CMK (cell line): ENCODE data around the gene TIMP3.

Experiments
- DNase-seq: peaks from one replicate; pipeline ENCODE4 v3.0.0-alpha.2; 2010; ENCODE audit warnings: low read depth

TIMP3 gene

GRCh38 chr22:32882774-32883530, 81.4 kb downstream of the TIMP3 start:
- DNase-seq = no peak

- peak; percentile 92 for DNase-seq
These were observed 85.9 kb downstream of the TIMP3 start for GRCh38 chr22:32887324-32887980.

- no peak for DNase-seq
These were observed 87.5 kb downstream of the TIMP3 start for GRCh38 chr22:32888976-32889375.

DNA sequence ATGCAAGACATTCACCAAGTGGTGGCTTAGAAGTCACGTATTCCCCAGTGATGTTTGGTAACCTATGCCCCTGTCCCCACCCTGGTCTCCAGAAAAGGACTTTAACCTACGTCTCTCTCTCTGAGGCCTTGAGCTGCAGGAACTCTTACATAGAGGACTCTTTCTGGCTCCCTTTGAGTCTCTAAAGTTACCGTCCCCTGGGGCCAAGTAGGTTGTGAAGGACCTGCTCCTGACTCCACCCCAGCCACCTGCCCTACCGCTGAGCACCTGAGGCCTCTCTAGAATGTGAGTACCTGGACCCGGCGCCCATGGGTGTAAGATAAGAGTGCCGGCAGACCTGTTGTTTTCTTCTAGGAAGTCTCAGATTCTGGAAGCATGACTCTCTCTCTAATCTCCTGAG, 95.4 kb downstream of the TIMP3 start:
- no peak for DNase-seq

- no peak for DNase-seq
These were observed 95.9 kb downstream of the TIMP3 start for GRCh38 chr22:32897400-32897799.

- DNase-seq = no peak
These were observed 99.6 kb downstream of the TIMP3 start for GRCh38 chr22:32900886-32901635.

- no peak for DNase-seq
These were observed 100.4 kb downstream of the TIMP3 start for GRCh38 chr22:32901925-32902324.

GRCh38 chr22:32903507-32903906, 102.0 kb downstream of the TIMP3 start:
- DNase-seq = no peak

GRCh38 chr22:32904044-32904443, 102.5 kb downstream of the TIMP3 start:
- DNase-seq = peak; percentile 40

DNA sequence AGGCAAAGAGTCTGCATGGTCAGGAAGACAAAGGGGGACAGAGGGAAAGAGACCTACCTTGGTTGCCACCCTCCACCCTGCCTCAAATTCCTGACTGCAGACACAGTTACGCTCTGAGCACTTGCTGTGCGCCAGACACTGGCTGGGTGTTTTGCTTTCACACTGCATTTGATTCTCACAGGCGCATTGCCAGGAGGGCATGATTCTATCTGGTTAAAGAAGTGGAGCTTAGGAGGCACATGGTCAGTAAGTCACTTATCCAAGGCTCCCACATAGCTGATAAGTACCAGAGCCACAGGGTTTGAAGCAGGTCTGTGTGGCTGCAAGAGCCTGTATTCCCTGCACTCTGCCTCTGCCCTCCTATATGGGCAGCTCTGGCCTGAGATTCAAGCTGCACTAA, 103.9 kb downstream of the TIMP3 start:
- no peak for DNase-seq

GRCh38 chr22:32909581-32910428, 108.3 kb downstream of the TIMP3 start:
- no peak for DNase-seq

GRCh38 chr22:32910429-32910772, 108.9 kb downstream of the TIMP3 start:
- DNase-seq = no peak

DNA sequence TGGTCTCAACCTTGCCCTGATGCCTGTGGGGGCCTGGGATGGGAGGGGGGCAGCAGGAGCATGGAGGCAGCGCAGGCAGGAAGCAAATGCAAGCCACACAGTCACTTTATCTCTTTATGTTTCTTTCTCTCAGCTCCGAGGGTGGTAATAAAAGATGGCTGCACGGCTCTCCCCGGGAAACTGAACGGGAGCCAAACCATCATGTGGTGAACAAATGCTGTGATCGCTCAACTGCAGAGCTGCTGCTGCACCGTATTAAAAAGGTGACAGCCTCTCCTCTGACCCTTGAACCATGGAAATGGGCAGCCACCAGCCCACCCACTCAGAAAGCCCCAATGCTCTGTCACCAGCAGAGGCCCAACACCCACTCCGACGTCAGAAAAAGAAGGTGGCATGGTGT, 110.0 kb downstream of the TIMP3 start:
- DNase-seq = no peak
